Measurements from ENCODE around the gene RAB33A.

RAB33A gene

GRCh38 chrX:130171446-130172126, at the start of gene RAB33A:
Gene RAB33A, plus strand, starts transcription at chrX:130171962. Its CDS starts 101 bp downstream, at chrX:130172063.
- no peak for TF ChIP-seq ZFX (IDR thresholded peaks at IDR 0.05)
- TF ChIP-seq CTCF (conservative IDR thresholded peaks at IDR 0.05) = no peak
- H3K27ac ChIP-seq = no peak within 1 kb of the TSS

GRCh38 chrX:130124577-130124976, 47.2 kb upstream of the RAB33A start:
- no peak overlapping the region for H3K27ac ChIP-seq
- TF ChIP-seq CTCF (conservative IDR thresholded peaks at IDR 0.05) = no peak
- no peak for TF ChIP-seq ZFX (IDR thresholded peaks at IDR 0.05)

- no peak for TF ChIP-seq ZFX (IDR thresholded peaks at IDR 0.05)
- no peak for TF ChIP-seq CTCF (conservative IDR thresholded peaks at IDR 0.05)
- no peak overlapping the region; the same call in 1 of the 2 replicates for H3K27ac ChIP-seq
Measured at GRCh38 chrX:130125091-130125874, 46.5 kb upstream of the RAB33A start.

GRCh38 chrX:130130990-130131389, 40.8 kb upstream of the RAB33A start:
- TF ChIP-seq CTCF (conservative IDR thresholded peaks at IDR 0.05) (no peak), ZFX (IDR thresholded peaks at IDR 0.05) (no peak)
- no peak overlapping the region for H3K27ac ChIP-seq

- TF ChIP-seq ZFX (IDR thresholded peaks at IDR 0.05) (no peak), CTCF (conservative IDR thresholded peaks at IDR 0.05) (no peak)
- H3K27ac ChIP-seq = no peak overlapping the region
Measured at GRCh38 chrX:130136496-130136895, 35.3 kb upstream of the RAB33A start.

GRCh38 chrX:130136961-130137360, 34.8 kb upstream of the RAB33A start:
- no peak for TF ChIP-seq ZFX (IDR thresholded peaks at IDR 0.05)
- TF ChIP-seq CTCF (conservative IDR thresholded peaks at IDR 0.05) = no peak
- no peak overlapping the region for H3K27ac ChIP-seq

Measured in C4-2B (cell line).